C1 segment of cervical spinal cord (tissue), 14 donors: ENCODE results near the gene CACNA2D3.

Experiments
- DNase-seq, 14 donors: peaks; one replicate each; lab custom pipeline; 2025; lab: John Stamatoyannopoulos, UW

Gene CACNA2D3

DNA sequence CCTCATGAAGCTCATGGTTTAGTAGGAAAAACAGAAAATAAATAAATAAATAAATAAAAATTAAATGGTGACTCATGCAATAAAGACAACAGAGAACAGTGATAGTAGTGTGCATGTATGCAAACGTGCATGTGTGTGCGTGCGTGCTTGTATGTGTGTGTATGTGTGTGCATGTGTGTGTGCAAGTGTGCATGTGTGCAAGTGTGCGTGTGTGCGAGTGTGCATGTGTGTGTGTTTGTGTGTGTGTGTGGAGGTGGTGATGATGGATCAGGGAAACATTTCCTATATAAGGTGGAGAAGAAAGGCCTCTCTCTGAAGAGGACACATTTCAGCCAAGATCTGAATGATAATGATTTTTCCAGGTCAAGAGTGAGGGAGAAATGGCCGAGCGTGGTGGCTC is 47.2 kb downstream of the CACNA2D3 start:
- DNase-seq, result no peak

DNA sequence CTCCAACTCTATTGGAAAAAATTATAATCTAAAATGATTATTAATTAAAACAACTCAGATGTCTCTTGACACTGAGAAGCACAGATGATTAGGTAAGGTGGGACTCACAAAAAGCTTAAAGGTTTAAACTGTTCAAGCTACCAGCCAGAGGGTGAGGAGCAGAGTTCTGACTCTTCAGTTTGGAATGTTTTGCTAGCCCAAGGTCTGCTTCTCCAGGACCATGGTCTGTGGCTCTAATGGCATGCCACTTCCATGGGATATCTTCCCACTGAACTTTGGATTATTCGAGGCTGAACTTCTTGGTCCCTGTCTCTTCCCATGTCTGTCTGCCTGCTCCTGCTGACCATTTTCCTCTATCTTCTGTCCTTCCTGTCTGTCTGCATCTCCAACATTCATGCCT is 49.2 kb downstream of the CACNA2D3 start:
- DNase-seq, result no peak

DNA sequence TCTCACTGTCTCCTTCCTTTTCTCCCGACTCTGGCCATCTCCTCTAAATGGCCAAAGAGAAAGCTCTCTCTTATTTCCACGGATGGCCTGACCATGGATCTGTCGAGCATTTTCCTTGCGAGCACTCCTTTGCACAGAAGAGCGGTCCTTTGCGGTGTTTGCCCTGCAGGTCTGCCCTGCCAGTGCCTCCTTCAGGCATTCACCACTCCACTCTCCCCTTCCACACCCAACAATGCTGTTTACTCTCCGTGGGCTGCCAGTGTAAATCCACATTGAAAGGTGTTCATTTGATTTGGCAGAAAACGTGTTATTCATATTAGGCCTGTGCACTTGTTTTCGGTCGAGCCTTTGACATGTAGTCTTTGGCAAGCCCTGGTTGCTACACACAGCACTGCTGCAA is 49.6 kb downstream of the CACNA2D3 start:
- DNase-seq, result no peak

DNA sequence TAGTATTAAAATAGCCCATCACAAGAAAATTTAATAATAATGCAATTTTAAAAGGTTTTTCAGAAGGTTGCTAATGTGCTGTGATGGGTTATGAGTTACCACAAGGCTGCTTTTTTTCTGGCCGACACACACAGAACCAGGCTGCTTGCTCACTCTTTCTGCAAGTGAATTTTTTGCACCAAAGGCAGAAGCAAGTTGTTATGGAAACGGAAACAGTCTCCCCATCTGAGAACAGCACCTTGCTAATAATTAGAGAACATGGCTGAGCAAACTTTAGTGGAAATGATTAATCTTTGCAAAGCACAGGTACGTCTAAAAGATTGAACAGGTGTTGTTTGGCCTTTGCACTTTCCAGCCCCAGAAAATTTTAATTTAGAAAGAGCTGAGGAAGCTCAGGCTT is 51.0 kb downstream of the CACNA2D3 start:
- no peak for DNase-seq

- DNase-seq, result no peak
Observed at GRCh38 chr3:54176106-54176505, 53.8 kb downstream of the CACNA2D3 start.

DNA sequence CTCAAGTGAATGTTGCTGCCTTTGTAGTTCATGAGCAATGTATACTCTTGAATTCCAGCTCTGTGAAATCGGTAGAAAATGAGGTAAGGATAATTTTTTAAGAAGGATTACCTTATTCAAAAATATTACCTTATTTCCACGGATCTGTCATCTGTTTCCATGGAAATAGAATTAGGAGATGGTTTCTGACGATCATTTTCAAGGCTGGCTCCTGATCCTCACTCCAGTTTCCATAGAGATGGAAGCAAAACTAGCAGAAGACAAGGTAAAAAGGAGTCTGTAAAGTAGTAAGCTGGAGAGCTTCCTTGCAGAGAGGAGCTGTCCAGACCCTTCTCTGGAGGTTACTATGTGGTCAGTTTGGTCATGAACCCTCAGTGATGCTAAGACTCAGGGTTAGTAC is 55.5 kb downstream of the CACNA2D3 start:
- no peak for DNase-seq

- DNase-seq, result no peak
Observed at GRCh38 chr3:54178376-54178775, 56.0 kb downstream of the CACNA2D3 start.

DNA sequence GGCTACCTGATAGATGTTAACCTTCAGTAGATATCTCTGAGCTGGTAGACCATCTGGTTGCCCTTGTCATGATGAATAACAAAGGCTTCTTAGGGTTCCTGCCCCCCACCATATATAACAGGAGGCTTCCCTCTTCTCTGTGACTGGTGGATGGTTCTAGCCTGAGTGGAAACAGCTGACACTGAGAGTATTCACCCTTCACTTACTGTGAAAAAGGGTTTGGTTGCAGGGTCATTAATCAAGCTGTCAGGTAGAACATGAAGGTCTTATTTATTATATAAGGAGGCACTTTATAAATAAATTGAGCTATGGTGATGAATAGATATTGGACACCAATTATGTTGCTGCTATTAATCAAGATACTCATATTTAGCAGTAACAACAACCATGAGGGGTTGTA is 58.6 kb downstream of the CACNA2D3 start:
- no peak for DNase-seq

DNA sequence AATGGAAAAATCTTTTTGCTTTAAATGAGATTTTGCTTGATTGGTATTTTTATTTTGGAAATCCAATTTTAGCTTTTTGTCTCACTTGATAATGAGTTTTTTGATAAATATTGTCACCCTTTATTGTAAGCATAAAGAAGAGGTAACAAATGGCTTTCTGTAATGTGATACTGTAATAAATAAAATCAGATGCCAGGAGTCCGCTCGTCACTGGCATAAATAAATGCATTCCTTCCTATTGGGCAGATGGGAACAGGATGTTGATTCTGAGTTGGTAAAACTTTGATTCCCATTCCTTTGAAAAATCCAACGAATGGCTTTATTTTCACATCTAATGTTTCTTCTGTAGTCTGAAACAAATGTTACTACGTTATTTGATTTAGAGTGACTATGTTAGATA is 59.9 kb downstream of the CACNA2D3 start:
- no peak for DNase-seq

GRCh38 chr3:54185740-54186139 is 63.4 kb downstream of the CACNA2D3 start:
- DNase-seq, result no peak

DNA sequence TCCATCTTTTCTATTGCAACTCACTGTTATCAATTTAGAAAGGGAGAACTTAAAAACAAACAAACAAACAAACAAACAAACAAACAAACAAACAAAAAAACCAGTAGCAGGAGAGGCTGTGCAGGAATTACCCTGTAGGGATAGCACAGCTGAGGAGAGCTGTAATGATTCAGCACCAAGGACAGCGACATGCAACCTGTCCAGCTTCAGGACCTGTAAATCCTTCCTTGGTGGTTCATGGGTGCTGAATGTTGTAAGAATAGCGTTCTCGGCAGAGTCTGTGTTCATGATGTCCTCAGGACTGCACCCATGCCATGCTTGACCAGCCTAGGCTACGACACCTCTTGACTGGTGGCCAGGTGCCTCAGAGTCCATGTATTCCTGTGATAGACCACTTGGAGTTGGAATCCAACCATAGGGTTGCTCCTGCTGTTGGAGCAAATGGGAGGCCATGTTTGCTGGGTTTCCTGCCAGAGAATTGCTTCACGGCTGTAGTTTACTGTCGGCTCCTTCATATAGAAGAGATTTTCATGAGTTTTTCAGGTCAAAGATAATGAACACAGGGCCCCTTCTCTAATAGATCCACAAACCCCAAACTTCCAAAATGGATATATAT is 65.9 kb downstream of the CACNA2D3 start:
- no peak for DNase-seq

DNA sequence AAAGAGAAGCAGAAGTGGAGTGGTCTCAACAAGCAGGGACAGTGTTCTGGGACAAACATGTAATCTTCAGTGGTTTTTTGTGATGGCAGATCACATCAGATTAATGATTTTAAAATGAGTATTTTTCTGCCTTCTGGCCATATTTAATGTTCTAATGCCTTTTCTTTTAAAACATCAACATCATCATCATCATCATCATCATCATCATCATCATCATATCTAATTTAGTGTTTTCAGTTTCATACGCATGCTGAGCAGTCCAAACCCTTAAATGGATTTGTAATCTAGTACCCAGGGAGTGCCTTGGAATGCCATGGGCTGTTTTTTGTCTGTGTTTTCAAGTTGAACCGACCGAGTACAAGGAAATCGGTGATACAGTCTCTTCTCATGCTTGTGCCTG is 68.9 kb downstream of the CACNA2D3 start:
- DNase-seq, result no peak

DNA sequence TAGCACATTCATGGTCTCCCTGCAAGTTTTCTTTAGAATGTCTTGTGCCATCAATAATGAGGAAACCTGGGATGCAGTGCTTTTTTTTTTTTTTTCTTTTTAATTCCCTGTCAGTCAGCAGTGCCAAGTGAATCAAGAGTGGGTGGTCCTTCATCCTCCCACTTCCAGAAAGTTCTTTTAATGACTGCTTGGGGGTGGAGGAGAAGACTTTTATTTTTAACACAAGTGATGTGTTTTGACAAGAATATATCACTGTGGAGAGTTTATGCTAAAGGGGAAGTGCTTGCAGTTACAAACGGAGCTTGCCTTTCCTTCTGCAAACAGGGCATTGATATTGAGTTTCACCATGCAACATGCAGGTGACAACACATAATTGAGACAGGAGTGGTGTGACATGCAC is 69.7 kb downstream of the CACNA2D3 start:
- DNase-seq, result no peak

DNA sequence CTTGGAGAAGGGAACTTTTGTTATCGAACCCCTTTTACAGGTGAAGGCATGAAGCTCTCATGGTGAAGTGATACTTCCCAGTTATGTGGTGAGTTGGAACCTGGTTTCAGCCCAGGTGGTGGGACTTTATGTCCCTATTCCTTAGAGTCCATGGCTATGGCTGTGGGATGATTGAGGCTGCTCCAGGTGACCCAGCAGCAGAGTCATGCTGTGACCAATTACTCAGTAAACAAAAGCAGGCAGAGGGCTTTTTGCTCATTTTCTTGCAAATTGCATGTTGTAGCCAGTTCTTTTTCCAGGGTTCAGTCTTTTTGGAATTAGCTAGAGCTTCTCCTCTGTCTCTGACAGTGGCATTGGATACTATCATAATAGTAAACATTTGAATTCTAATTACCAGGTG is 70.7 kb downstream of the CACNA2D3 start:
- DNase-seq, result no peak

GRCh38 chr3:54196360-54196991 is 74.1 kb downstream of the CACNA2D3 start:
- no peak for DNase-seq

DNA sequence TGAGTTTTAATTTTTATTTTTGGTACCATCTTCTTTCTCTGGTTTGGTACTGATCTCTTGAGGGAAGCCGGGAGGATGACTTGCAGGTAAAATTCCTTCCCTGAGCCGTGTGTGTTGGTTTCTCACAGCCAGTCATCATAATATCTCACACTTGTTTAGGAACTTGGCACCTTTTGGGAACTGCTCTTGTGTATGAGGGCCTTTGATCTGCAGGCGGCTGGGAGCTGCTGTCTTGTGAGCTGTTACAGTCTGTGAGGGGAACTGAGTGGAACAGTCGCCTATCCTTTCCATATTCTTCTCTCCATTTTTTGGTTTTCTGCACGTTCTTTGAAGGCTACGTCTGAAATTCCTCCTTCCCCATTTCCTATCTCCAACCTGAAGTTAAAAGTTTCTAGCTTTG is 75.2 kb downstream of the CACNA2D3 start:
- no peak for DNase-seq

DNA sequence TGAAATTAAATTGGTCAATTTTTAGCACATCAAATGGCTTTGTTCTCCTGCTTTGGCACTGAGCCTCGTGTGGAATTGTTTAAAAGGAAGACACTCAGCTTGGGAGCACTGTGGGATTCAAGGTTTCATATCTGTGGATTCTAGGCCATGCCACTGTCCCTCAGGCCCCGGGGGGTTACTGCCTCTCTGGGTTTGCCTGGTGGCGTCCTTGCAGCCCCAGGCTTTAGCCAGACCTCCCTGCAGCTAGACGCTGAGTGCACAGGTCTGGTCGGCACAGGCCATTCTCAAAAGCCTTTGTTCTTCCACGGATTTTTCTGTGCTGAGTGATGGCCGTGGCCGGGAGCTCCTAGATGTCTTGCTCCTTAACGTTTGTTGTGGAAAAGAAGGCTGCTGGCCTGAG is 76.2 kb downstream of the CACNA2D3 start:
- no peak for DNase-seq

GRCh38 chr3:54202054-54202453 is 79.7 kb downstream of the CACNA2D3 start:
- no peak for DNase-seq

DNA sequence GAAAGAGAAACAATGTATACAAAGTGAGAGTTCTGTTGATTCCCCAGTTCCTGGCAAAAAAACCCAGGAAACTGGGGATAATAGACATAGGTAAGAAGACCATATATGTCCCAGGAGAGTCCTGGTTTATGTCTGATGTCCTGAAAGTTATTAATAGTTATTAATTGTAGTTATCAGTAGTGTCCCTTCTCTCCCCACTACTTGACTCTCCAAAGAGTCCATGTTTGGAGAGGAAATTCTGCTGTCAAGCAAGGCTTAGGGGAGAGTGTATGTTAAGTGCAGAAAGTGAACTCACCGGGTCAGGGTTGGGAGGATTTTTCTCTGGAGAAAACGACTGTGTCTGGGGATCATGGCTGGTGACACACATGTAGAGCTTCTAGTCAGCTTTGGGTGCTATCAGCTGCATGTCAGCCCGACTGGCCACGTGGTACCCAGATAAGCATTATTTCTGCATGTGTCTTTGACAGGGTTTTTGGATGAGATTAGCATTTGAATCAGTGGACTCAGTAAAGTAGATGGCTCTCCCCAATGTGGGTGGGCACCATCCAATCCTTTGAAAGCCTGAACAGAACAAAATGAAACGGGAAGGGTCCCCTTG is 80.4 kb downstream of the CACNA2D3 start:
- DNase-seq, result no peak

GRCh38 chr3:54206874-54207273 is 84.5 kb downstream of the CACNA2D3 start:
- DNase-seq, result no peak

- no peak for DNase-seq
Observed at GRCh38 chr3:54211097-54211496, 88.7 kb downstream of the CACNA2D3 start.

GRCh38 chr3:54212723-54213122 is 90.4 kb downstream of the CACNA2D3 start:
- no peak for DNase-seq

DNA sequence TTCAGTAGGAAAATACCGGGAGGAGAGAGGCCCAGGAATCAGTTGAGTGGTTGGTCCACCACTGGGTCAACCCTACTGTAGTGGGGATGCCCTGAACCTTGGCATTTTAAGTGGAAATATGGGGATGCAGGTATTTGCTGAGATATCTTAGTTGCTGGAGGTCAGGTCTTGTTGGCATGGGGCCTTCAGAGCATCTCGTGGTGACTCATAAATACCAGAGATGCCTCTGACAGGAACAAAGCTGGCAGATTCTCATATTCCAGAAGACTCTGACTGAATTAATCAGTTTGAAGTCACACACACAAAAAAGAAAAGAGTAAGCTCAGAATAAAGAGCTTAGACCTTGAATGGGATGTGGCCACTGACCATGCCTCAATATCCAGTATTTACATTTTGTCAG is 91.6 kb downstream of the CACNA2D3 start:
- DNase-seq, result no peak

DNA sequence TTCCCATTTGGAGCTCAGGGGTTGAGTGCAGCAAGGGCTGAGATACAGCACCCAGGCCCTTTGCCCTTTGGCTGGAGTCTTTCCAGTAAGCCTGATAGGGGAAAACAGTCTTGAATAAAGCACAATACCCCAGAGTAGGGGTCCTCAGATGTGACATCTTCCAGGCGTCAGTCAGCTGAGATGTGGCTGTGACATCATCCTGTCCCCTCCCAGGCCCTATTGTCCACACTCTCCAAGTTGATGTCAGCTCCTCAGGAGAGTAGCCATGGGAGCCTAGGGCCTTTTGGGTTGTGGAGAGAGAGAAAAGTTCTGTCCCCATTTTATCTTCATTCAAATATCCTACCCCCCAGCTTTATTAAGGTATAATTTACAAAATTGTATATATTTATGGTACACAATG is 92.5 kb downstream of the CACNA2D3 start:
- no peak for DNase-seq
